ACC112 (cell line): Measurements from ENCODE around the gene KLC3.
A peak's percentile ranks its signal among the peaks of the same experiment; 100 is the strongest.

Source experiments
- H2AFZ ChIP-seq: fragments of 200-600 bp; sonication (generic); one replicate; pipeline ENCODE4 v1.6.0; 2017; ENCODE audit warnings: antibody characterized with exemption, low read length; ENCODE audit not compliant: unreplicated experiment
- H3K27ac ChIP-seq: fragments of 200-600 bp; sonication (generic); 2 replicates; pipeline ENCODE4 v1.5.1; 2014; ENCODE audit warnings: low read depth, mild to moderate bottlenecking, antibody characterized with exemption, low read length, moderate library complexity
- H3K27me3 ChIP-seq: fragments of 200-600 bp; sonication (generic); 2 replicates; pipeline ENCODE4 v1.6.1; 2014; ENCODE audit warnings: mild to moderate bottlenecking, antibody characterized with exemption, low read length, moderate library complexity, mixed read lengths; ENCODE audit not compliant: insufficient read depth
- H3K36me3 ChIP-seq: fragments of 200-600 bp; sonication (generic); 2 replicates; pipeline ENCODE4 v1.6.1; 2016; ENCODE audit warnings: mild to moderate bottlenecking, antibody characterized with exemption, low read length, moderate library complexity, mixed read lengths; ENCODE audit not compliant: insufficient read depth
- H3K4me1 ChIP-seq: fragments of 200-600 bp; sonication (generic); one replicate; pipeline ENCODE4 v1.6.1; 2016; ENCODE audit warnings: low read length, mixed read lengths; ENCODE audit not compliant: insufficient read depth, unreplicated experiment, control insufficient read depth
- H3K4me3 ChIP-seq: fragments of 200-600 bp; sonication (generic); 2 replicates; pipeline ENCODE4 v1.5.1; 2014; ENCODE audit warnings: mild to moderate bottlenecking, low read depth, low read length
- H3K79me2 ChIP-seq: fragments of 200-600 bp; sonication (generic); one replicate; pipeline ENCODE4 v1.6.0; 2016; ENCODE audit warnings: low read length; ENCODE audit not compliant: control insufficient read depth, unreplicated experiment, insufficient read depth

Gene KLC3

GRCh38 chr19:45355910-45356309, 15.4 kb downstream of the KLC3 start:
- Histone ChIP-seq H3K27ac (no peak overlapping the region), H3K79me2 (no peaks in the 10 kb centered on the region), H3K27me3 (no peaks in the 10 kb centered on the region), H3K36me3 (peaks cover 13% of the 10 kb centered on the region; the same call in 1 of the 2 replicates), H2AFZ (no peak overlapping the region), H3K4me1 (no peaks in the 10 kb centered on the region), H3K4me3 (no peak overlapping the region)

DNA sequence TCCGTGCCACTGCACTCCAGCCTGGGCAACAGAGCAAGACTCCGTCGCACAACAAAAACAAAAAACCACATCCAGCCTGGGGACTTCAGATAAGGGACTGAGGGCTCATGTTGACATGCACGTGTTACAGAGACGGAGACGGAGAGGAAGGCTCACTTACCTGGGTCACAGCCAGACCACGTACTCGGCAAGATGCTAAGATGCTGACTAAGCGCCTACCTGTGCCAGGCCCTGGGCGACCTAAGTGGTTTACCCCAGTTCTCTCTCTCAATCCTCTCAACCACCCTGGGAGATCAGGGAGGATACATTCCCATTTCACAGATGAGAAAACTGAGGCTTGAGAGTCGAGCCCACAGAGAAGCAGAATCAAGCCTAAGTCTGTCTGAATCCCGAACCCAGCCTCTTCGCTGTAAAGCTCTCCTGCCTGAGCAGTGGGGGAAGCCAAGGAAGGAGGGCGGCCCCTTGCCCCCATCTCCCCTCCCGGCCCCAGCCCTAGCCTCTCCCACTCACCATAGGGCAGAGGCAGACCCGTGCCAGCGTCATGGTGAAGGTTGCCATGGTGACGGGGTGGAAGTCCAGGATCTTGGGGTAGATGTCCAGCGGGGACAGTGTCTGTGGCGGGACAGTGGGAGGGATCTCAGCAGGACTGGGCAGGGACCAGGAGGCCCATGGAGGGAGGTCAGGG, 16.4 kb downstream of the KLC3 start:
- Histone ChIP-seq H3K36me3 (peaks cover 13% of the 10 kb centered on the region; the same call in 1 of the 2 replicates), H3K4me3 (no peak overlapping the region)

GRCh38 chr19:45357445-45357783, 16.9 kb downstream of the KLC3 start:
- Histone ChIP-seq H3K4me1 (no peaks in the 10 kb centered on the region), H3K36me3 (peaks cover 13% of the 10 kb centered on the region; the same call in 1 of the 2 replicates), H3K79me2 (no peaks in the 10 kb centered on the region), H3K4me3 (no peak overlapping the region), H3K27me3 (no peaks in the 10 kb centered on the region), H3K27ac (no peak overlapping the region), H2AFZ (no peak overlapping the region)

More for the DNA sequence above, 16.4 kb downstream of the KLC3 start:
- Histone ChIP-seq H3K4me1 (no peaks in the 10 kb centered on the region), H3K27ac (no peak overlapping the region), H3K27me3 (no peaks in the 10 kb centered on the region), H3K79me2 (no peaks in the 10 kb centered on the region), H2AFZ (no peak overlapping the region)

- Histone ChIP-seq H3K27ac (no peak overlapping the region), H3K4me3 (no peak overlapping the region), H3K36me3 (peaks cover 13% of the 10 kb centered on the region; the same call in 1 of the 2 replicates), H3K79me2 (no peaks in the 10 kb centered on the region), H3K27me3 (no peaks in the 10 kb centered on the region), H3K4me1 (no peaks in the 10 kb centered on the region), H2AFZ (no peak overlapping the region)
These were observed 17.8 kb downstream of the KLC3 start for GRCh38 chr19:45358213-45358792.

- no peaks in the 10 kb centered on the region for H3K27me3 ChIP-seq
- H3K4me1 ChIP-seq = no peaks in the 10 kb centered on the region
- H3K27ac ChIP-seq = no peak overlapping the region
- H2AFZ ChIP-seq = no peak overlapping the region
- 0 out of 2 replicates have a peak, but pooled peaks cover 3% of the 10 kb centered on the region for H3K36me3 ChIP-seq
- no peaks in the 10 kb centered on the region for H3K79me2 ChIP-seq
- no peak overlapping the region for H3K4me3 ChIP-seq
These were observed 21.1 kb downstream of the KLC3 start for GRCh38 chr19:45361608-45362007.

DNA sequence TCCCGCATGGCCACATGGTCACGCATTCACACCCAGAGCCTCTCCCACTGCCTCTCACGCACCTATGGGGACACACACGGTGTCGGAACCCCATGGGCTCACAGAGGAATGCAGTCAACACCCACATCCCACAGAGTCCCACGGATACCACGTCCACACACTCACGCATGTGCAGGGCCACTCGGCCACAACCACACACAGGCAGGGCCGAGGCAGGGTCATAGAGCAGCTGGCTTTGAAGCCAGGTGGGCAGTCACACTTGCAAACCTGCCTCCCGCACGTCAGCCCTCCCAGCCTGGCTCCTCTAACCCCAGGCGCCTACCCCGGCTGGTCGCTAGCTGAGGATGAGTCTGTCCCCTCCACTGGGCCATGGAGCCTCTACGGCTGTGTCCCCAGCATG, 21.7 kb downstream of the KLC3 start:
- Histone ChIP-seq H3K4me1 (no peaks in the 10 kb centered on the region), H3K4me3 (no peak overlapping the region), H3K79me2 (no peaks in the 10 kb centered on the region), H3K36me3 (0 out of 2 replicates have a peak, but pooled peaks cover under 1% of the 10 kb centered on the region), H2AFZ (no peak overlapping the region), H3K27me3 (no peaks in the 10 kb centered on the region), H3K27ac (no peak overlapping the region)

DNA sequence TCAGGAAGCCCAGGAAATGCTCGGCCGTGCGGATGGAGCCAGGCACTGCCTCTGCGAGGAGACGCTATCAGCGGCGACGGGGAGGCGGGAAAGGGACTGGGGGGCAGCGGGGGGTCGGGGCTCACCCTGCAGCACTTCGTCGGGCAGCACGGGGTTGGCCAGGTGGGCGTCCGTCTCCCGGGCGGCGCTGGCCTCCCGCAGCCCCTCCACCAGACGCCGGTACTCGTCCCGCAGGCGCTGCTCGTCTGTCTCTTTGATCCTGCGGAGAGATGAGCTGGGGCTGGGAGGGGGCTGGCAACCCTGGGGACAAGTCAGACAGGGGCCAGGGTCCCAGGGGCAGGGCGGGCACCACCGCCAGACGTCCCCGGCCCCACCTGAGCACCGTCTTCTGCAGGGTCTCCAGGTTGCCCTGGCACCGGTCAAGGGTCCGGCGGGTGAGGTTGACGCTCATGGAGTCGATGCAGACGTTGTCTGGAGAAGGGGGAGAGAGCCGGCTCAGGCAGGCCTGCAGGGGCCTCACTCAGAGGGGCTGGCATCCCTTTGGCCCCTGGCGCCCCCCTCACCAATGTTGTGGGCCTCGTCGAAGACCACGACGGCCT, 23.4 kb downstream of the KLC3 start:
- Histone ChIP-seq H3K4me3 (no peak overlapping the region), H2AFZ (no peak overlapping the region), H3K4me1 (no peaks in the 10 kb centered on the region), H3K27ac (no peak overlapping the region), H3K36me3 (0 out of 2 replicates have a peak, but pooled peaks cover 3% of the 10 kb centered on the region), H3K27me3 (no peaks in the 10 kb centered on the region), H3K79me2 (peaks cover 10% of the 10 kb centered on the region)

GRCh38 chr19:45364696-45365095, 24.1 kb downstream of the KLC3 start:
- H3K36me3 ChIP-seq = 0 out of 2 replicates have a peak, but pooled peaks cover 3% of the 10 kb centered on the region
- H3K4me1 ChIP-seq = no peaks in the 10 kb centered on the region
- H3K4me3 ChIP-seq = no peak overlapping the region
- H3K27ac ChIP-seq = no peak overlapping the region
- H3K79me2 ChIP-seq = peaks cover 16% of the 10 kb centered on the region
- H3K27me3 ChIP-seq = no peaks in the 10 kb centered on the region
- no peak overlapping the region for H2AFZ ChIP-seq

DNA sequence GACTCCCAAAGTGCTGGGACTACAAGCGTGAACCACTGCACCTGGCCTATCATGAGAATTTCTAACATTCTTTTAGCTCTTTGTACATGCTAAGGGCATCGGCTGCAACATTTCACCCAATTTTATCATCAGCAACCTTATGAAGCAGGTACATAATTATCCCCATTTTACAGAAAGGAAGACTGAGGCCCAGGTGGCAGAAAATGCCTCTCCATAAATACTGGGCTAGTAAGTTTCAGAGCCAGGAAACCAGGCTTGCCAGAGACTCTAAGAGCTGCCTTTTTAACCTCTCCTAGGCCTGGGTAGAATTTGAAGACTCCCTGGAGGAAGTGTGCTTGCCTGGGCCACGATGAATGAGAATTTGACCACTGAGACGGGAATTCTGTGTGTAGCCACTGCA, 27.6 kb downstream of the KLC3 start:
- Histone ChIP-seq H2AFZ (no peak overlapping the region), H3K4me3 (no peak overlapping the region; the same call in 1 of the 2 replicates), H3K27ac (no peak overlapping the region), H3K27me3 (no peaks in the 10 kb centered on the region), H3K79me2 (peaks cover 23% of the 10 kb centered on the region), H3K4me1 (no peaks in the 10 kb centered on the region), H3K36me3 (0 out of 2 replicates have a peak, but pooled peaks cover 3% of the 10 kb centered on the region)

DNA sequence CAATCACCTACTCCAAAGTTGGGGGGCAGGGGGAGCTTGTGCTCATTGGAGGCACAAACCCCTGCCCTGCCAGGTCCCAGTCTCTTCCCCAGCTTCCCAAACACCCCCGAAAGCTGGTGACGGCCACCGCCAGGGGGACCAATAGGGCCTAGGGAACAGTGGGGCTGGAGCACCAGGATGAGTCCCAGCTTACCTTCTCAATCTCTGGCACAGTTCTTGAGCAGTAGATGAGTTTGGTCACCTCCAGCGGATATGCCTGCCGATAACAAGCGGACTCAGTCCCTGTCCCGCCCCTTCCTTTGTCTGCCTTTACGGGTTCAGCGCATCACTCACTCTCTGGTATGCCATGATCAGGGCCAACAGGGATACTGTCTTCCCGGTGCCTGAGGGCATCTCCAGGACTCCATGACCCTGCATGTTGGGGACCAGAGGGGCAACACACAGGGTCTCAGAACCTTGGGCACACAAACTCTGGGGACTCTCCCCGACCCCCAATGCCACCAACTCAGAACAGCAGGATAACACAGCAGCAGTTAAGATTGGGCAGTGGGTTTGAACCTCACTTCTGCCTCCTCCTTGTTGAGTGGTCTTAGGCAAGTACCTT, 28.3 kb downstream of the KLC3 start:
- 0 out of 2 replicates have a peak, but pooled peaks cover 3% of the 10 kb centered on the region for H3K36me3 ChIP-seq
- no peak overlapping the region for H2AFZ ChIP-seq
- no peaks in the 10 kb centered on the region for H3K27me3 ChIP-seq
- no peak overlapping the region for H3K27ac ChIP-seq
- peak overlapping the region; percentile 94 for H3K4me3 ChIP-seq
- no peaks in the 10 kb centered on the region for H3K4me1 ChIP-seq
- H3K79me2 ChIP-seq = peaks cover 23% of the 10 kb centered on the region
